SK-N-DZ (cell line): ENCODE measurements around the gene DDI2.
"Not testable (repeated sequence)": the region's sequence is repeated elsewhere in the genome, so short reads cannot be mapped to it uniquely, and the experiment has no call there.

ENCODE experiments used
- DNase-seq: peaks from one replicate; pipeline ENCODE4 v3.0.0-alpha.2; 2015; ENCODE audit warnings: low spot score

DDI2 gene

GRCh38 chr1:15678578-15678977 lies 61.3 kb downstream of the DDI2 start:
- DNase-seq: no peak

GRCh38 chr1:15680131-15680530 lies 62.9 kb downstream of the DDI2 start:
- DNase-seq: no peak

GRCh38 chr1:15680561-15681348 lies 63.5 kb downstream of the DDI2 start:
- DNase-seq: no peak

- DNase-seq: no peak
Observed at GRCh38 chr1:15681349-15682292, 64.4 kb downstream of the DDI2 start.

GRCh38 chr1:15682936-15683341 lies 65.7 kb downstream of the DDI2 start:
- DNase-seq: no peak

GRCh38 chr1:15683345-15684039 lies 66.2 kb downstream of the DDI2 start:
- no peak for DNase-seq

- DNase-seq: no peak
Observed at GRCh38 chr1:15684042-15684461, 66.8 kb downstream of the DDI2 start, which contains the start of gene PLEKHM2. TSS of gene PLEKHM2 (plus strand) at chr1:15684320. CDS start at chr1:15684559, 239 bp downstream.

- peak; percentile 17 for DNase-seq
Observed at GRCh38 chr1:15684468-15685291, 67.4 kb downstream of the DDI2 start.

GRCh38 chr1:15685820-15686219 lies 68.6 kb downstream of the DDI2 start:
- DNase-seq: no peak

GRCh38 chr1:15687446-15687845 lies 70.2 kb downstream of the DDI2 start:
- no peak for DNase-seq

- no peak for DNase-seq
Observed at GRCh38 chr1:15690317-15690716, 73.1 kb downstream of the DDI2 start.

- no peak for DNase-seq
Observed at GRCh38 chr1:15691434-15692032, 74.3 kb downstream of the DDI2 start.

GRCh38 chr1:15692121-15692682 lies 74.9 kb downstream of the DDI2 start:
- DNase-seq: no peak

GRCh38 chr1:15693371-15693770 lies 76.1 kb downstream of the DDI2 start:
- DNase-seq: no peak

- DNase-seq: no peak
Observed at GRCh38 chr1:15696956-15697521, 79.8 kb downstream of the DDI2 start.

- DNase-seq: no peak
Observed at GRCh38 chr1:15698201-15698600, 80.9 kb downstream of the DDI2 start.

GRCh38 chr1:15699321-15699720 lies 82.1 kb downstream of the DDI2 start:
- DNase-seq: not testable (repeated sequence)

- no peak for DNase-seq
Observed at GRCh38 chr1:15700508-15700907, 83.2 kb downstream of the DDI2 start.

- DNase-seq: no peak
Observed at GRCh38 chr1:15701784-15702183, 84.5 kb downstream of the DDI2 start.
